Trophoblast cell (in vitro differentiated cells and primary cell): Measurements from ENCODE around the gene CRTC1.
"Not testable (repeated sequence)": the region's sequence is repeated elsewhere in the genome, so short reads cannot be mapped to it uniquely, and the experiment has no call there.

Experiments
- DNase-seq, 2 donors: peaks; one replicate each; pipeline ENCODE4 v3.0.0-alpha.2; 2016
- H2AFZ ChIP-seq: 2 replicates; pipeline ENCODE4 v1.6.1; 2013; ENCODE audit warnings: low read length, moderate library complexity, mild to moderate bottlenecking; ENCODE audit not compliant: insufficient read depth, poor library complexity
- H2AK5ac ChIP-seq: 2 replicates; pipeline ENCODE4 v1.6.1; 2013; ENCODE audit warnings: mild to moderate bottlenecking, low read length
- H2BK120ac ChIP-seq: 2 replicates; pipeline ENCODE4 v1.6.1; 2013; ENCODE audit warnings: low read length, mild to moderate bottlenecking, moderate library complexity; ENCODE audit not compliant: insufficient read depth, poor library complexity
- H2BK12ac ChIP-seq: 2 replicates; pipeline ENCODE4 v1.6.1; 2013; ENCODE audit warnings: mild to moderate bottlenecking, low read length, moderate library complexity
- H2BK5ac ChIP-seq: 2 replicates; pipeline ENCODE4 v1.6.1; 2013; ENCODE audit warnings: low read length, low read depth, moderate library complexity, mild to moderate bottlenecking; ENCODE audit not compliant: poor library complexity
- H3K14ac ChIP-seq: 2 replicates; pipeline ENCODE4 v1.6.1; 2013; ENCODE audit warnings: mild to moderate bottlenecking, low read length
- H3K18ac ChIP-seq: 2 replicates; pipeline ENCODE4 v1.6.1; 2013; ENCODE audit warnings: mild to moderate bottlenecking, low read length
- H3K23ac ChIP-seq: 2 replicates; pipeline ENCODE4 v1.6.1; 2013; ENCODE audit warnings: low read length
- H3K27ac ChIP-seq: 2 replicates; pipeline ENCODE4 v1.5.1; 2013; ENCODE audit warnings: low read depth, mild to moderate bottlenecking, inconsistent platforms, low read length, moderate library complexity
- H3K27me3 ChIP-seq: 2 replicates; pipeline ENCODE4 v1.6.1; 2013; ENCODE audit warnings: inconsistent platforms, mild to moderate bottlenecking, low read length, moderate library complexity; ENCODE audit not compliant: insufficient read depth
- H3K36me3 ChIP-seq, 2 experiments: 1 replicate in 1 of 2; 2 replicates in 1 of 2; pipeline ENCODE4 v1.6.1; 2013; ENCODE audit warnings: low read length in 2 of 2, mild to moderate bottlenecking in 2 of 2, moderate library complexity in 1 of 2; ENCODE audit not compliant: insufficient read depth in 2 of 2, control insufficient read depth in 1 of 2
- H3K4ac ChIP-seq: 2 replicates; pipeline ENCODE4 v1.6.1; 2013; ENCODE audit warnings: low read depth, mild to moderate bottlenecking, low read length, moderate library complexity
- H3K4me1 ChIP-seq, 2 experiments: 1 replicate in 1 of 2; 2 replicates in 1 of 2; pipeline ENCODE4 v1.6.1; 2013; ENCODE audit warnings: low read length in 2 of 2, mild to moderate bottlenecking in 2 of 2, moderate library complexity in 1 of 2; ENCODE audit not compliant: insufficient read depth in 2 of 2, control insufficient read depth in 1 of 2
- H3K4me2 ChIP-seq: 2 replicates; pipeline ENCODE4 v1.6.1; 2013; ENCODE audit warnings: inconsistent platforms, mild to moderate bottlenecking, low read length, moderate library complexity
- H3K4me3 ChIP-seq: 2 replicates; pipeline ENCODE4 v1.5.1; 2013; ENCODE audit warnings: mild to moderate bottlenecking, low read depth, low read length, inconsistent platforms
- H3K79me1 ChIP-seq: one replicate; pipeline ENCODE4 v1.6.1; 2013; ENCODE audit warnings: low read length
- H3K79me2 ChIP-seq: 2 replicates; pipeline ENCODE4 v1.6.1; 2013; ENCODE audit warnings: low read length, mild to moderate bottlenecking; ENCODE audit not compliant: control insufficient read depth, insufficient read depth, poor library complexity
- H3K9ac ChIP-seq: 2 replicates; pipeline ENCODE4 v1.6.1; 2013; ENCODE audit warnings: mild to moderate bottlenecking, low read length
- H3K9me3 ChIP-seq: 2 replicates; pipeline ENCODE4 v1.6.1; 2013; ENCODE audit warnings: low read depth, mild to moderate bottlenecking, control low read depth, inconsistent platforms, low read length; ENCODE audit not compliant: insufficient read depth
- H4K12ac ChIP-seq: 2 replicates; pipeline ENCODE4 v1.6.1; 2013; ENCODE audit warnings: low read depth, mild to moderate bottlenecking, low read length, moderate library complexity
- H4K8ac ChIP-seq: 2 replicates; pipeline ENCODE4 v1.6.1; 2013; ENCODE audit warnings: low read depth, mild to moderate bottlenecking, low read length, moderate library complexity
- H4K91ac ChIP-seq: one replicate; pipeline ENCODE4 v1.6.1; 2013; ENCODE audit warnings: low read depth, mild to moderate bottlenecking, low read length, moderate library complexity
- WGBS: extraction: QIAGEN DNeasy Blood & Tissue Kit; methylation state at CpG from one replicate; pipeline ENCODE4 v1.1.7; 2013; ENCODE audit warnings: missing lambda C conversion rate; ENCODE audit not compliant: insufficient read length, insufficient coverage; ENCODE audit errors: extremely low coverage; 5-methylcytosine and 5-hydroxymethylcytosine counted together

Gene CRTC1

DNA sequence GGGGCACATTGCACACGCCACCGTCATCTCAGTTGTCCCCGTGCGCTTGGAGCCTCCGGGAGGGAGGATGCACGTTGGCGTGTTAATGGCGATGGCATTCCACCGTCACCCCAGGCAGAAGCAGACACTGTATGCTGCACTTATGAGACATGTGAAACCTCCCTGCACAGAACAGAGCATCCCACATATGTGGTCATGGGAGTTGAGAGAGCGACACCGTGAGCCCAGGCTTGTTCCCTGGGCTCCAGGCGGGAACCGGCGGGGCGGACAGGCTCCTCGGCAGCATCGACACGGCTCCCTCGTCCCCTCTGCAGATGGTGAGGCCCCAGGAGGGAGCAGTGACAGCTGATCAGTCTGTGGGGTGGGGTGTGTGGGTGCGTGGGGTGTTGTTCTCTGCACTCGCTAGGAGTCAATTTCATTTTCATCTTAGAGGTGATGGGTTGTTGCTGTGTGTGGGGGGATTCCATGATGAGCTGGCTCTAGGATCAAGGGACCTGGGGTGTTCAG, 40.4 kb downstream of the CRTC1 start:
- Histone ChIP-seq H3K14ac (no peak overlapping the region), H3K4me3 (no peak overlapping the region), H3K27me3 (no peaks in the 10 kb centered on the region), H3K23ac (no peak overlapping the region), H3K18ac (no peak overlapping the region), H3K4ac (no peak overlapping the region), H3K9ac (no peak overlapping the region), H4K8ac (no peak overlapping the region), H3K79me1 (no peaks in the 10 kb centered on the region), H3K9me3 (peaks cover 2% of the 10 kb centered on the region), H2AK5ac (no peak overlapping the region), H2BK5ac (no peak overlapping the region), H3K4me2 (no peak overlapping the region), H3K4me1 (no peaks in the 10 kb centered on the region), H4K91ac (no peak overlapping the region), H3K27ac (no peak overlapping the region), H3K79me2 (no peaks in the 10 kb centered on the region), H2BK120ac (no peak overlapping the region), H2AFZ (no peak overlapping the region), H3K36me3 (peaks cover 0 to 3% of the 10 kb centered on the region in 2 experiments), H2BK12ac (no peak overlapping the region), H4K12ac (no peak overlapping the region)
- DNase-seq = no peak
- no CpG with 5 or more reads among the region's 21 CpGs for WGBS

DNA sequence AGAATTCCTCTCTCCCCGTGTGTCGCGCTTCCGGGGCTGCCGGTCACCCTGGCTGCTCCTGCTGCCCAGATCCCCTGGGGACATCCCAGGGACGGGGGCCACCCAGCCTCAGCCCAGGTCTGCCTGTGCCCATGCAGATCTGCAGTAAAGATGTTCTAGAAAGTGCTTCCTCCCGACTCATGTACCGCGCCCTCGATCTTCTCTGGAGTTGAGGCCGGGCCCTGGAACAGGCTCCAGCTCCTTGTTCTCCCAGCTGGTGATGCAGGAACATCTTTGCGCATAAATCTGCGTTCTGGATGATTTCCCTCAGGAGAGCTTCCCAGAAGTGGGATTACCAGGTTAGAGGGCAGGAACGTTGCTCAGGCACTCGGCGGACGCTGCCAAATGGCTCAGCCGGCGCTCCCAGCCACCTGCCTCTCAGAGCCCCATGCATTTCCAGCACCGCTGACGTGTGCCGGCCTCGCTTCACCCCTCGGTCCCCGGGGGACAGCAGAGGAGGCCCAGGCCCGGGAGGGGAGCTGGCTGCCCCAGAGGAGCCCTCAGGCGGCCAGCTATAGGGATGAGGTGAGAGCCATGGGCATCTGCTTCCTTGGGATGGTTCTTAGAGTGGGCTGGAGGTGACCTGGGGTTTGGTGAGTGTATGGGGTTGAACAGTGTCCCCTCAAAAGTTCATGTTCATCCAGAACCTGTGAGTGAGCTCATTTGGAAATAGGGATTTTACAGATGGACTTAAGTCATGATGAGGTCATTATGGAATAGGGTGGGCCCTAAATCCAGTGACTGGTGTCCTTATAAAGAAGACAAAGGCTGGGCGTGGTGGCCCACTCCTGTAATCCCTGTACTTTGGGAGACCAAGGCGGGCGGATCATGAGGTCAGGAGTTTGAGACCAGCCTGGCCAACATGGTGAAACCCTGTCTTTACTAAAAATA, 42.6 kb downstream of the CRTC1 start:
- H3K79me2 ChIP-seq = no peaks in the 10 kb centered on the region
- H3K18ac ChIP-seq = no peak overlapping the region
- H2AFZ ChIP-seq = no peak overlapping the region
- H3K36me3 ChIP-seq = peaks cover 0 to 3% of the 10 kb centered on the region in 2 experiments
- peaks cover 2% of the 10 kb centered on the region for H3K9me3 ChIP-seq
- H3K79me1 ChIP-seq = no peaks in the 10 kb centered on the region
- H4K91ac ChIP-seq = no peak overlapping the region
- H2BK12ac ChIP-seq = no peak overlapping the region
- H3K9ac ChIP-seq = no peak overlapping the region
- H4K12ac ChIP-seq = no peak overlapping the region
- H2BK5ac ChIP-seq = no peak overlapping the region
- H2AK5ac ChIP-seq = no peak overlapping the region
- H3K4ac ChIP-seq = no peak overlapping the region
- no peak overlapping the region for H4K8ac ChIP-seq
- H3K4me1 ChIP-seq = no peaks in the 10 kb centered on the region
- no peak for DNase-seq
- no peak overlapping the region for H3K4me3 ChIP-seq
- no peak overlapping the region for H3K4me2 ChIP-seq
- H2BK120ac ChIP-seq = no peak overlapping the region
- no peaks in the 10 kb centered on the region for H3K27me3 ChIP-seq
- no peak overlapping the region for H3K27ac ChIP-seq
- no peak overlapping the region for H3K14ac ChIP-seq
- no peak overlapping the region for H3K23ac ChIP-seq
- no CpG with 5 or more reads among the region's 30 CpGs for WGBS

DNA sequence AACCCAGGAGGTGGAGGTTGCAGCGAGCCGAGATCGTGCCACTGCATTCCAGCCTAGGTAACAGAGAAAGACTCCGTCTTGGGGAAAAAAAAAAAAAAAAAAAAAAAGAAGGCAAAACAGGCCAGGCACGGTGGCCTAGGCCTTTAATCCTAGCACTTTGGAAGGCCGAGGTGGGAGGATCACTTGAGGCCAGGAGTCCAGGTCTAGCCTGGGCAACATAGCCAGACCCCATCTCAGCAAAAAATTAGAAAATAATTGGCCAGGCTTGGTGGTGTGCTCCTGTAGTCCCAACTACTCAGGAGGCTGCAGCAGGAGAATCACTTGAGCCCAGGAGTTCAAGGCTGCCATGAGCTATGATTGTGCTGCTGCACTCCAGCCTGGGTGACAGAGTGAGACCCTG, 43.4 kb downstream of the CRTC1 start:
- no peak overlapping the region for H2AFZ ChIP-seq
- no peak overlapping the region for H3K4ac ChIP-seq
- H3K4me3 ChIP-seq = no peak overlapping the region
- no peaks in the 10 kb centered on the region for H3K79me2 ChIP-seq
- no peak overlapping the region for H3K9ac ChIP-seq
- H4K12ac ChIP-seq = no peak overlapping the region
- H3K4me2 ChIP-seq = no peak overlapping the region
- no peak overlapping the region for H2AK5ac ChIP-seq
- no peak overlapping the region for H2BK5ac ChIP-seq
- H3K18ac ChIP-seq = no peak overlapping the region
- H3K9me3 ChIP-seq = peaks cover 2% of the 10 kb centered on the region
- H3K27me3 ChIP-seq = no peaks in the 10 kb centered on the region
- H2BK120ac ChIP-seq = no peak overlapping the region
- H3K36me3 ChIP-seq = peaks cover 0 to 3% of the 10 kb centered on the region in 2 experiments
- DNase-seq = no peak
- H3K27ac ChIP-seq = no peak overlapping the region
- H3K4me1 ChIP-seq = peaks cover 5% of the 10 kb centered on the region in 2 experiments
- H3K79me1 ChIP-seq = no peaks in the 10 kb centered on the region
- H2BK12ac ChIP-seq = no peak overlapping the region
- H4K8ac ChIP-seq = no peak overlapping the region
- no CpG with 5 or more reads among the region's 6 CpGs for WGBS
- H3K23ac ChIP-seq = no peak overlapping the region
- H3K14ac ChIP-seq = no peak overlapping the region
- no peak overlapping the region for H4K91ac ChIP-seq

- H3K4me2 ChIP-seq = not testable (repeated sequence)
- WGBS = no CpG with 5 or more reads among the region's 6 CpGs
Observed at GRCh38 chr19:18727602-18728001, 44.1 kb downstream of the CRTC1 start.

More at GRCh38 chr19:18727602-18728001, 44.1 kb downstream of the CRTC1 start:
- not testable (repeated sequence) for H2AK5ac ChIP-seq, H4K91ac ChIP-seq, H3K4me1 ChIP-seq, H3K79me1 ChIP-seq, H2BK12ac ChIP-seq, H3K9ac ChIP-seq, H4K12ac ChIP-seq, H2BK120ac ChIP-seq, H3K27ac ChIP-seq, H3K14ac ChIP-seq, H2AFZ ChIP-seq, H3K79me2 ChIP-seq, DNase-seq, H3K4ac ChIP-seq, H3K23ac ChIP-seq, H3K36me3 ChIP-seq, H3K4me3 ChIP-seq, H4K8ac ChIP-seq, H2BK5ac ChIP-seq, H3K9me3 ChIP-seq, H3K27me3 ChIP-seq, H3K18ac ChIP-seq
